AML-193 (cell line): ENCODE results near the gene FBXO36.

Source experiments
- DNase-seq, 2 experiments: peaks; one replicate each; lab custom pipeline; 2025; lab: John Stamatoyannopoulos, UW

FBXO36 gene

DNA sequence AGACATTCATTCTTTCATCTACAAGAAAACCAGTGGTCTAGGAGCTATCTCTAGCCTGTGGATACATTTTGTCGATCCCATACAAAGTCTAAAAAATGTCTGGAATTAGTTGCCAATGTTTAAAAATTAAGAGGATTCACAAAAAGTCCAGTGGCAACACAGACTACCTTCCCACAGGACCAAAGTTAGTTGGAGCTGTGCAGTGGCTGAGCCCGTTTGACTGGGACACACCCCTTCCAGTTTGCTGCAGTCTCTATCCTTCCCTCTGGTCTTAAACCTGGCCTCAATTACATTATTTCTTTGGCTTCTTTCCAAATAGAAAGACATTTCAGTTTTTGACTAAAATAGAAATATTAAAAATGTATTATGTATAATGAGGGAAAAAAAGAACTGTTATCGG lies 127.8 kb downstream of the FBXO36 start:
- no peak for DNase-seq

DNA sequence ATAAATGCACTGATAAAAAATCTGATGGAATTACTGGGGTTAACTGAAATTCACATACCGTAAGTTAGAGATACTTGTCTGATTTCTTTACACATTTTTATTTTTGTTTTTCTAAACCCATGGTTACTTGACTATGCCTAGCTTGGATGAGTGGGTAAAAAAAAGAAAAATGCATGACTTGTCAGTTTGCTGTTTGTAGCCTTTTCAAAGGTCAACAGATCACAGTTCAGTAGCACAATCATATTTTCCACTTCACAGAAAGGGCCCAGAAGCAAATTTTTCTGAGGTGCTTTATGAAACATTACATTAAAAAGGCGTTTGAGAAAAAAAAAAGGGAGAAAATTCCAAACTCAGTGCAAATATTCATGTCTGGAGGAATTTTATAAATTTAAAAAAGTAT lies 130.0 kb downstream of the FBXO36 start:
- DNase-seq = no peak

GRCh38 chr2:230053753-230054478 lies 131.6 kb downstream of the FBXO36 start:
- no peak for DNase-seq

DNA sequence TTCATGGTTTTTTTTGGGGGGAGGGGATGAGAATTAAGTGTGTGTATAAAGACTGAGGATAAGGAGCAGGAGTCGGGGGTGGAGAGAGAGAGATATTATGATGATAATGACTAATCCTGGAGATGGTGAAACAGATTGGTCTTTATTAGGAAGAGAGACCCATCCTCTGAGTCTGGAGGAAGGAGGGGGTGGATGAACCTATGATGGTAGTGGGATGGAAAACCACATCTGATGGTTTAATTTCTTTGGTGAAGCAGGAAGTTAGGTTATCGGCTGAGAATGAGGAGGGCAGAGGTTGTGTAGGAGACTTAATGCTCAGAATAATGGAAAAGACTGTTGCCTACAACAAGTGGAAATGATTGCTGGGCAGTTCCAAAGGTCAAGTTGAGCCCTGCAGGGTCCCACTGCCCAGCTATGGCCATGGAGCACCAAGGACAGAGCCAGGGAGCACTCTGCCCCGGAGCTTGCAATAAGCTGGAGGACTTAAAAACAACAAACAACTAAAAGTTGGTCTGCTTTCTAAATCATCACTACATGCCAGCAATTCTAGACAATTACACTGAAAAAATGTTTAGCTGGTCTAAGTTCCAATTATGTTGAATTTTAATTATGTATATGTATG lies 138.5 kb downstream of the FBXO36 start:
- DNase-seq = no peak
